Small intestine (tissue), 7 donors: ENCODE data around the gene CAMTA1. TPM values are rescaled to one million over a fixed set of nuclear protein-coding genes. Genes with fewer than 3 reads are reported as not detected.

Source experiments
- DNase-seq, 2 donors: peaks; one replicate each; pipeline versions ENCODE4 v3.0.0 to v3.0.0-alpha.2; 2013
- FAIRE-seq: peaks from 2 replicates; lab custom pipeline; 2012; peaks lifted over from hg19 to GRCh38; lab: Jason Lieb, UNC
- H3K27ac ChIP-seq, 3 donors: one replicate each; pipeline ENCODE4 v1.5.1; 2013; ENCODE audit warnings: low read length in 2 of 3, mild to moderate bottlenecking in 2 of 3, control low read depth in 1 of 3, inconsistent platforms in 1 of 3, low read depth in 1 of 3, moderate library complexity in 1 of 3
- H3K27me3 ChIP-seq, 3 donors: one replicate each; pipeline ENCODE4 v1.6.1; 2013; ENCODE audit warnings: low read length in 3 of 3, inconsistent platforms in 1 of 3; ENCODE audit not compliant: control insufficient read depth in 3 of 3, insufficient read depth in 3 of 3
- H3K36me3 ChIP-seq, 3 donors: one replicate each; pipeline ENCODE4 v1.6.1; 2013; ENCODE audit warnings: low read length in 3 of 3, inconsistent platforms in 1 of 3, low read depth in 1 of 3, mild to moderate bottlenecking in 1 of 3, moderate library complexity in 1 of 3; ENCODE audit not compliant: control insufficient read depth in 3 of 3, insufficient read depth in 2 of 3
- H3K4me1 ChIP-seq, 3 donors: one replicate each; pipeline ENCODE4 v1.6.1; 2013; ENCODE audit warnings: low read length in 2 of 3, inconsistent platforms in 1 of 3, low read depth in 1 of 3, mild to moderate bottlenecking in 1 of 3, moderate library complexity in 1 of 3; ENCODE audit not compliant: control insufficient read depth in 3 of 3, insufficient read depth in 2 of 3
- H3K4me3 ChIP-seq, 3 donors: one replicate each; pipeline ENCODE4 v1.5.1; 2013; ENCODE audit warnings: low read length in 3 of 3, control low read depth in 1 of 3, inconsistent platforms in 1 of 3, low read depth in 1 of 3, mild to moderate bottlenecking in 1 of 3, moderate library complexity in 1 of 3
- H3K9me3 ChIP-seq, 2 donors: one replicate each; pipeline ENCODE4 v1.6.1; 2013; ENCODE audit warnings: low read depth in 1 of 2, low read length in 1 of 2; ENCODE audit not compliant: control insufficient read depth in 2 of 2, insufficient read depth in 1 of 2
- WGBS, 3 donors: extraction: QIAGEN DNeasy Blood & Tissue Kit; methylation state at CpG; one replicate each; pipeline ENCODE4 v1.1.7; 2013; 5-methylcytosine and 5-hydroxymethylcytosine counted together
- polyA plus RNA-seq, 4 donors: library from polyadenylated mRNA; stranded (reverse) in 3 of 4; unstranded in 1 of 4; fragments of 200-250 nt in 3 of 4; fragments of 120-200 nt in 1 of 4; gene quantifications; one replicate each; pipeline versions ENCODE4 v1.2.1 to v1.2.3, GENCODE V29; 2013
- donor health status: healthy with polysubstance abuse.
- donor health status: control.
- donor health status: control.
- donor health status: Bipolar disorder and iron deficiency.
- donor health status: healthy.

CAMTA1 gene
- polyA plus RNA-seq, 4 donors = 57.6 to 177 (median 147) TPM

- H3K9me3 ChIP-seq = no peaks in the 10 kb centered on the region
- no peak for DNase-seq
- no peaks in the 10 kb centered on the region for H3K27me3 ChIP-seq
- 90 to 91% (median 91%) methylated on average over 28 of the region's 28 CpGs for WGBS, 3 donors
- no peak for FAIRE-seq
- no peak overlapping the region for H3K27ac ChIP-seq
- H3K4me1 ChIP-seq = no peaks in the 10 kb centered on the region
- no peaks in the 10 kb centered on the region for H3K36me3 ChIP-seq
- H3K4me3 ChIP-seq = no peak overlapping the region
Measured at GRCh38 chr1:7233646-7234470, 448.6 kb downstream of the CAMTA1 start.

GRCh38 chr1:7234471-7234755 is 449.2 kb downstream of the CAMTA1 start:
- 52 to 78% (median 64%) methylated on average over 9 of the region's 9 CpGs for WGBS, 3 donors
- Histone ChIP-seq H3K4me3 (no peak overlapping the region), H3K27ac (no peak overlapping the region), H3K4me1 (no peaks in the 10 kb centered on the region), H3K27me3 (no peaks in the 10 kb centered on the region), H3K36me3 (no peaks in the 10 kb centered on the region), H3K9me3 (no peaks in the 10 kb centered on the region)
- no peak for DNase-seq
- no peak for FAIRE-seq

- WGBS, 3 donors = 47 to 66% (median 56%) methylated on average over 17 of the region's 17 CpGs
- no peak overlapping the region for H3K27ac ChIP-seq
- H3K36me3 ChIP-seq = no peaks in the 10 kb centered on the region
- no peaks in the 10 kb centered on the region for H3K9me3 ChIP-seq
- no peaks in the 10 kb centered on the region for H3K4me1 ChIP-seq
- H3K4me3 ChIP-seq = no peak overlapping the region
- DNase-seq = no peak
- H3K27me3 ChIP-seq = no peaks in the 10 kb centered on the region
- no peak for FAIRE-seq
Measured at GRCh38 chr1:7235871-7236517, 450.7 kb downstream of the CAMTA1 start.

DNA sequence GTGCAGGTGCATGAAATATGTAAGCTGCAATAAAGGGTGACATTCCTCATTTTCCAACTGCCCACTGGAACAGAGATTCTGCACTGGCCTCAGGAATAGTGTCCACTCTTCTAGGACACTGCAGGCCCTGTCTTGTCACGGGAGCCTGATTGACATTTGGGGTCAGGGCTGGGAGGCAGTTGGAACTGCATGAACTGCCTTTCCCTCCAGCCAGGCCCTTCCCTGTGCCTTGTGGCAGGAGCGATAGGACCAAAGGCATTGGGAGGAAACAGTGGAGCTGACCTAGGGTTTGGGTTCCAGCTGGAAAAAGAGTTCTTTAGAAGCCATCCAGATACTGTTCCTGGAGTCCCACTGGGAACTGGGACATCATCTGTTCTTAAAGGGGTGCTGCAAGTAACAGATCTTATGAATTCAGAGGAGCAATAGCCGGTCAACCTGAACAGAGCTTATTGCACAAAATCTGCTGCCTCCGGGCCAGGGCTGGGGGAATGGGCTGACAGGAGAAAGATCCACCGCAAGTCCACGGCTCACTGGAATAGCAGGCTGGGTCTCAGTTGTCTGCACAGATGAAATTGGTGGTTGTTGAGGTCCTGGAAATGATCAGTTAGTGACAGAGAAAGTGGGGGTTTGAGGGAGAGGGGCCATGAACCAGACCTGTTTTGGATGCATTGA is 451.7 kb downstream of the CAMTA1 start:
- FAIRE-seq (no peak), DNase-seq (no peak)
- Histone ChIP-seq H3K27me3 (no peaks in the 10 kb centered on the region), H3K36me3 (no peaks in the 10 kb centered on the region), H3K27ac (no peak overlapping the region), H3K4me3 (no peak overlapping the region), H3K9me3 (no peaks in the 10 kb centered on the region), H3K4me1 (no peaks in the 10 kb centered on the region)
- WGBS, 3 donors = 84 to 89% (median 87%) methylated on average over 6 of the region's 6 CpGs

DNA sequence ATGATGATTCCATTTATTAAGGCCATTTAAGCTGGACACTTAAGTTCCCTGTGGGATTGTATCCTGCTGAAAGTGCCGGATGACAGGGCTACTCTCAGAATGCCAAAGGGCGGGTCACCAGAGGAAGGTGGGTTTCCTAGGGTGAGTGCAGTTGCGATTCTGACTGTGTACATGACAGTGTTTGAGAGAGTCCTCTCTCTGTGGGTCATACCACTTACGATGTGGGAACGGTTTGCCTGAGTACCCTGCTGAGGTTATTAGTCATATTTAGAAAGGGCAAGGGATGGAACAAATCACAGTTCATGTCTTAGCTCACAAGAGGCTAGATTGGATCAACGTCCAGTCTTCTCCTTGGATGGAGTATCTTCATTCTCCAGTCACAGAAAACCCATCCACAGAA is 461.9 kb downstream of the CAMTA1 start:
- H3K27ac ChIP-seq = no peak overlapping the region
- WGBS, 3 donors = 82 to 87% (median 83%) methylated on average over 6 of the region's 6 CpGs
- DNase-seq = no peak
- no peak overlapping the region for H3K4me3 ChIP-seq
- FAIRE-seq = no peak
- H3K9me3 ChIP-seq = no peaks in the 10 kb centered on the region
- H3K27me3 ChIP-seq = no peaks in the 10 kb centered on the region
- no peaks in the 10 kb centered on the region for H3K36me3 ChIP-seq
- H3K4me1 ChIP-seq = no peaks in the 10 kb centered on the region

- DNase-seq = no peak
- no peaks in the 10 kb centered on the region for H3K27me3 ChIP-seq
- no peak for FAIRE-seq
- no peak overlapping the region for H3K27ac ChIP-seq
- no peaks in the 10 kb centered on the region for H3K9me3 ChIP-seq
- 64 to 81% (median 76%) methylated on average over 22 of the region's 22 CpGs for WGBS, 3 donors
- no peaks in the 10 kb centered on the region for H3K4me1 ChIP-seq
- no peaks in the 10 kb centered on the region for H3K36me3 ChIP-seq
- H3K4me3 ChIP-seq = no peak overlapping the region
Measured at GRCh38 chr1:7247791-7248548, 462.7 kb downstream of the CAMTA1 start.

- WGBS, 3 donors = 80 to 87% (median 83%) methylated on average over 13 of the region's 13 CpGs
- H3K27me3 ChIP-seq = no peaks in the 10 kb centered on the region
- H3K4me3 ChIP-seq = no peak overlapping the region
- FAIRE-seq (no peak), DNase-seq (no peak)
- H3K27ac ChIP-seq = no peak overlapping the region
- no peaks in the 10 kb centered on the region for H3K9me3 ChIP-seq
- no peaks in the 10 kb centered on the region for H3K36me3 ChIP-seq
- no peaks in the 10 kb centered on the region for H3K4me1 ChIP-seq
Measured at GRCh38 chr1:7248549-7249199, 463.4 kb downstream of the CAMTA1 start.

GRCh38 chr1:7249516-7249915 is 464.3 kb downstream of the CAMTA1 start:
- FAIRE-seq = no peak
- H3K36me3 ChIP-seq = no peaks in the 10 kb centered on the region
- no peak overlapping the region for H3K4me3 ChIP-seq
- H3K9me3 ChIP-seq = no peaks in the 10 kb centered on the region
- H3K4me1 ChIP-seq = no peaks in the 10 kb centered on the region
- no peak overlapping the region for H3K27ac ChIP-seq
- WGBS, 3 donors = 58 to 73% (median 66%) methylated on average over 3 of the region's 3 CpGs
- DNase-seq = no peak
- no peaks in the 10 kb centered on the region for H3K27me3 ChIP-seq
